ENCODE data around the gene TTYH3.

TTYH3 gene

GRCh38 chr7:2616387-2617324, 15.1 kb upstream of the TTYH3 start:
- no peak for DNase-seq (ENCODE audit: low read depth)

- DNase-seq (ENCODE audit: low read depth) = no peak
Measured at GRCh38 chr7:2617325-2617905, 14.4 kb upstream of the TTYH3 start.

- peak; percentile 44 for DNase-seq (ENCODE audit: low read depth)
Measured at GRCh38 chr7:2619116-2619515, 12.7 kb upstream of the TTYH3 start.

GRCh38 chr7:2621061-2621828, 10.5 kb upstream of the TTYH3 start:
- DNase-seq (ENCODE audit: low read depth) = peak; percentile 79

GRCh38 chr7:2621948-2622640, 9.7 kb upstream of the TTYH3 start:
- no peak for DNase-seq (ENCODE audit: low read depth)

GRCh38 chr7:2622869-2623697, 8.7 kb upstream of the TTYH3 start:
- no peak for DNase-seq (ENCODE audit: low read depth)

GRCh38 chr7:2623698-2624014, 8.1 kb upstream of the TTYH3 start:
- no peak for DNase-seq (ENCODE audit: low read depth)

- DNase-seq (ENCODE audit: low read depth) = no peak
Measured at GRCh38 chr7:2624293-2624886, 7.4 kb upstream of the TTYH3 start.

- DNase-seq (ENCODE audit: low read depth) = no peak
Measured at GRCh38 chr7:2626498-2627117, 5.2 kb upstream of the TTYH3 start.

GRCh38 chr7:2627258-2628129, 4.3 kb upstream of the TTYH3 start:
- no peak for DNase-seq (ENCODE audit: low read depth)

- DNase-seq (ENCODE audit: low read depth) = no peak
Measured at GRCh38 chr7:2628130-2628482, 3.7 kb upstream of the TTYH3 start.

- DNase-seq (ENCODE audit: low read depth) = no peak
Measured at GRCh38 chr7:2628891-2629290, 2.9 kb upstream of the TTYH3 start.

- DNase-seq (ENCODE audit: low read depth) = no peak
Measured at GRCh38 chr7:2629746-2630681, 1.8 kb upstream of the TTYH3 start.

GRCh38 chr7:2632733-2633537, 1.1 kb downstream of the TTYH3 start:
- peak; percentile 70 for DNase-seq (ENCODE audit: low read depth)

- peak; percentile 91 for DNase-seq (ENCODE audit: low read depth)
Measured at GRCh38 chr7:2633538-2634266, 1.9 kb downstream of the TTYH3 start.

GRCh38 chr7:2634267-2635145, 2.7 kb downstream of the TTYH3 start:
- DNase-seq (ENCODE audit: low read depth) = no peak
